K562 (cell line): ENCODE data around the gene RBM18. TPM values are rescaled to one million over a fixed set of nuclear protein-coding genes. Genes with fewer than 3 reads are reported as not detected.

Source experiments
- ATAC-seq: fragments of 200-7000 bp; cut with Tn5 transposase; 3 replicates; pipeline ENCODE4 v1.9.1; 2020; ENCODE audit warnings: moderate library complexity
- BruUV-seq: library from RNA; stranded (reverse); fragments of 400-500 nt; replicated peaks from 2 replicates; lab custom pipeline; 2021; lab: Mats Ljungman, UMichigan
- CTCF ChIA-PET: fragments of 300-600 bp; formaldehyde crosslinking; extraction: SDS; loops from one replicate; lab custom pipeline; 2021; ENCODE audit warnings: low intra/inter-chr PET ratio; lab: Yijun Ruan, JAX
- POLR2A ChIA-PET: fragments of 300-600, 350-650 bp; sonication (Branson Sonifier 250); formaldehyde crosslinking; extraction: SDS; loops from one replicate; lab custom pipeline; 2021; ENCODE audit warnings: antibody characterized with exemption, inconsistent platforms; lab: Yijun Ruan, JAX
- DNase-seq, 4 experiments: peaks; one replicate each; pipeline versions ENCODE4 v3.0.0 to v3.0.0-alpha.2; 2011 to 2018; ENCODE audit warnings: low spot score in 3 of 4, mixed read lengths in 3 of 4; ENCODE audit errors: extremely low read depth in 1 of 4
- FAIRE-seq: peaks from 2 replicates; lab custom pipeline; 2011; peaks lifted over from hg19 to GRCh38; lab: Jason Lieb, UNC
- H2AFZ ChIP-seq: 2 replicates; pipeline ENCODE4 v1.6.0; 2011; ENCODE audit warnings: low read depth, low read length, control low read depth, inconsistent platforms
- H3K27ac ChIP-seq: fragments of 200-600 bp; 3 replicates; pipeline ENCODE4 v1.8.0; 2011; ENCODE audit warnings: low read depth, mild to moderate bottlenecking, control low read depth, inconsistent platforms, low read length, moderate library complexity, mixed read lengths; ENCODE audit errors: extremely low read depth
- H3K27me3 ChIP-seq, 2 experiments: fragments of 300-600 bp in 1 of 2; 2 replicates in 1 of 2; 3 replicates in 1 of 2; pipeline versions ENCODE4 v1.6.0 to v1.8.0; 2011; ENCODE audit warnings: inconsistent platforms in 2 of 2, low read length in 2 of 2, mild to moderate bottlenecking in 1 of 2, mixed read lengths in 1 of 2, moderate library complexity in 1 of 2; ENCODE audit not compliant: control insufficient read depth in 2 of 2, insufficient read depth in 2 of 2
- H3K36me3 ChIP-seq: fragments of 300-600 bp; 3 replicates; pipeline ENCODE4 v1.8.0; 2011; ENCODE audit warnings: mild to moderate bottlenecking, low read length, inconsistent platforms; ENCODE audit not compliant: control insufficient read depth, insufficient read depth
- H3K4me1 ChIP-seq, 2 experiments: fragments of 200-600 bp in 1 of 2; replicated peaks in 1 of 2; 2 replicates in 1 of 2; 3 replicates in 1 of 2; pipeline versions ENCODE4 v1.5.1 to v1.8.0; 2011; ENCODE audit warnings: inconsistent platforms in 2 of 2, low read length in 2 of 2, mild to moderate bottlenecking in 1 of 2, mixed read lengths in 1 of 2, moderate library complexity in 1 of 2; ENCODE audit not compliant: control insufficient read depth in 2 of 2, insufficient read depth in 2 of 2
- H3K4me2 ChIP-seq: 2 replicates; pipeline ENCODE4 v1.6.1; 2011; ENCODE audit warnings: low read length, control low read depth, inconsistent platforms, mixed read lengths; ENCODE audit not compliant: insufficient read depth
- H3K4me3 ChIP-seq: fragments of 200-600 bp; sonication (generic), shearing (Covaris generic); 2 replicates; pipeline ENCODE4 v1.5.1; 2016; ENCODE audit warnings: control low read depth, inconsistent platforms
- H3K79me2 ChIP-seq: fragments of 200-600 bp; 3 replicates; pipeline ENCODE4 v1.8.0; 2011; ENCODE audit warnings: low read length, inconsistent platforms; ENCODE audit not compliant: control insufficient read depth, insufficient read depth
- H3K9ac ChIP-seq, 2 experiments: 2 replicates each; pipeline versions ENCODE4 v1.6.0 to v1.6.1; 2011; ENCODE audit warnings: low read depth in 2 of 2, low read length in 2 of 2, control low read depth in 1 of 2, inconsistent platforms in 1 of 2, mild to moderate bottlenecking in 1 of 2, mixed read lengths in 1 of 2; ENCODE audit not compliant: insufficient read depth in 1 of 2
- H3K9me1 ChIP-seq: one replicate; pipeline ENCODE4 v1.6.0; 2011; ENCODE audit warnings: inconsistent platforms, mild to moderate bottlenecking, low read length, moderate library complexity; ENCODE audit not compliant: control insufficient read depth, insufficient read depth
- H3K9me3 ChIP-seq: replicated peaks from 2 replicates; pipeline ENCODE4 v1.5.1; 2011; ENCODE audit warnings: low read depth, low read length, inconsistent platforms; ENCODE audit not compliant: control insufficient read depth, insufficient read depth
- H4K20me1 ChIP-seq: replicated peaks from 2 replicates; pipeline ENCODE4 v1.6.1; 2011; ENCODE audit warnings: low read length, inconsistent platforms, mixed read lengths; ENCODE audit not compliant: control insufficient read depth, insufficient read depth
- FOXP1 ChIP-seq: sonication (generic); formaldehyde crosslinking; IDR thresholded peaks from 2 replicates; pipeline ENCODE4 v1.8.0; 2022; ENCODE audit warnings: mild to moderate bottlenecking, missing genetic modification reagents
- KAT7 ChIP-seq: sonication (generic); formaldehyde crosslinking; IDR thresholded peaks from 2 replicates; pipeline ENCODE4 v1.8.0; 2022; ENCODE audit warnings: missing genetic modification reagents, mild to moderate bottlenecking, borderline replicate concordance
- MCM7 ChIP-seq, 2 experiments: fragments of 450-650 bp; IDR thresholded peaks; 2 replicates each; pipeline ENCODE4 v1.6.1; 2016 to 2018
- NCOA2 ChIP-seq, 2 experiments: fragments of 450-650 bp; IDR thresholded peaks; 2 replicates each; pipeline ENCODE4 v1.6.1; 2018; ENCODE audit warnings: mild to moderate bottlenecking in 2 of 2, moderate library complexity in 1 of 2; ENCODE audit not compliant: partially characterized antibody in 2 of 2
- RBM17 ChIP-seq: fragments of 200-400 bp; formaldehyde crosslinking; IDR thresholded peaks from 2 replicates; pipeline ENCODE4 v1.6.1; 2017; ENCODE audit warnings: low read depth, mild to moderate bottlenecking, low read length, borderline replicate concordance
- SRSF9 ChIP-seq: fragments of 200-400 bp; formaldehyde crosslinking; IDR thresholded peaks from 2 replicates; pipeline ENCODE4 v1.6.1; 2017; ENCODE audit warnings: low read depth, low read length, borderline replicate concordance
- ZNF41 ChIP-seq: fragments of 250-450 bp; sonication (Bioruptor Pico); conservative IDR thresholded peaks from 2 replicates; pipeline ENCODE4 v1.4.0; 2020; ENCODE audit warnings: mild to moderate bottlenecking
- ZNF583 ChIP-seq: fragments of 250-450 bp; sonication (Bioruptor Pico); IDR thresholded peaks from 2 replicates; pipeline ENCODE4 v1.4.0; 2020
- WGBS: fragments of 100-300 bp; shearing (Covaris generic); methylation state at CpG from one replicate; pipeline ENCODE4 v1.1.6; 2016; ENCODE audit warnings: low coverage, mixed read lengths; ENCODE audit not compliant: insufficient coverage; ENCODE audit errors: missing lambda C conversion rate; 5-methylcytosine and 5-hydroxymethylcytosine counted together
- in situ Hi-C: fragments of 300-500 bp; cut with MboI; formaldehyde crosslinking; loops from 4 replicates; pipeline ENCODE4 v1.15.0; 2018; ENCODE audit warnings: inconsistent platforms, mixed read lengths
- intact Hi-C: fragments of 100-400 bp; cut with micrococcal nuclease; formaldehyde crosslinking; loops from 2 replicates; pipeline ENCODE4 v1.14.2; 2022
- polyA plus RNA-seq, 8 experiments: library from polyadenylated mRNA; depleted of rRNA in 4 of 8; stranded (reverse) in 5 of 8; unstranded in 3 of 8; fragments of >200 nt; fragmentation: Nextera tagmentation in 2 of 8; fragmentation: Illumina TruSeq in 1 of 8; extraction: Ambion mirVana in 2 of 8; extraction: Trizol in 1 of 8; gene quantifications; 2 replicates each; pipeline versions ENCODE4 v1.2.1 to v1.2.3, GENCODE V29; 2011 to 2014; ENCODE audit warnings: inconsistent platforms in 1 of 8, missing spikeins in 1 of 8
- total RNA-seq, 7 experiments: library from RNA; depleted of rRNA in 6 of 7; stranded (reverse); fragments of >200 nt in 6 of 7; fragmentation: Illumina TruSeq in 2 of 7; extraction: Trizol in 2 of 7; gene quantifications; 2 replicates each; pipeline versions ENCODE4 v1.2.1 to v1.2.3, GENCODE V29; 2011 to 2021; ENCODE audit warnings: low replicate concordance in 1 of 7
- TF ChIP-seq, protein P1 (sequence below), 2 experiments: fragments of 150-350 bp in 1 of 2; IDR thresholded peaks; 2 replicates each; pipeline ENCODE4 v1.6.1; 2012 to 2016; ENCODE audit warnings: low read depth in 2 of 2, low read length in 2 of 2, mild to moderate bottlenecking in 1 of 2, moderate library complexity in 1 of 2
- TF ChIP-seq, protein P2 (sequence below): IDR thresholded peaks from 2 replicates; pipeline ENCODE4 v1.6.1; 2011; ENCODE audit not compliant: insufficient read length; ENCODE audit errors: extremely low read depth
- TF ChIP-seq, protein P3 (sequence below): IDR thresholded peaks from 3 replicates; pipeline ENCODE4 v1.6.1; 2011; ENCODE audit warnings: borderline replicate concordance, mild to moderate bottlenecking, moderate library complexity; ENCODE audit not compliant: insufficient read length; ENCODE audit errors: extremely low read depth
- TF ChIP-seq, protein P4 (sequence below): fragments of 450-650 bp; IDR thresholded peaks from 2 replicates; pipeline ENCODE4 v1.6.1; 2014; ENCODE audit warnings: low read depth, mild to moderate bottlenecking, moderate library complexity, borderline replicate concordance

Gene RBM18
- total and polyA plus RNA-seq, 9 of the 15 experiments (the other 6 are each of a cell fraction or from before 2014, with no cell fraction given) = 7.9 to 86.3 (median 34.0) TPM

DNA sequence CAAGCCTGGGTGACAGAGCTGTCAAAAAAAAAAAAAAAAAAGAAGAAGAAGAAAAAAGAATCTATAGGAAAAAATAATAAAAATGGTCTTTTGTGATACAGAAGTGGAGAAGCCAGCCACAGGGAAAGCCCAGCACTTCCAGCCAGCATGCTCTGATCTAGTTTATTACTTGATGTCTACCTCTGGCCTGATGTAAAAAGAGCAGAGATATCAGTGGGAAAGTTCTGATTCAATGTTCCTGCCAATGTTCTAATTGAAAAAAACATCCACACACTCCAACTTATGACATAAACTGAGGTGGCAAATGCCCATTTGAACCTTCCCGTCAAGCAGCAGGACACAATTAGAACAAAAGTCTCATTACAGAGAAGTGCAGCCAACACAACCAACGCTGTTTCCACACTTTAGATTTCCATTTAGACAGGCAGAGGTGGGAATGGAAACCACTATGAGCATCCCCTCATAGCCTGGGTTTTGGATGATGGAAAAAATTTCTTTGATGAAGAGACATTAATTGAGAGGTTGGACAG lies 5.7 kb downstream of the RBM18 start:
- POLR2A ChIA-PET = no interaction called here
- CTCF ChIA-PET = no interaction called here
- TF ChIP-seq ZNF583 (CRISPR knock-in tag) = no peak
- TF ChIP-seq KAT7 (CRISPR knock-in tag) = no peak
- TF ChIP-seq, protein P1, sequence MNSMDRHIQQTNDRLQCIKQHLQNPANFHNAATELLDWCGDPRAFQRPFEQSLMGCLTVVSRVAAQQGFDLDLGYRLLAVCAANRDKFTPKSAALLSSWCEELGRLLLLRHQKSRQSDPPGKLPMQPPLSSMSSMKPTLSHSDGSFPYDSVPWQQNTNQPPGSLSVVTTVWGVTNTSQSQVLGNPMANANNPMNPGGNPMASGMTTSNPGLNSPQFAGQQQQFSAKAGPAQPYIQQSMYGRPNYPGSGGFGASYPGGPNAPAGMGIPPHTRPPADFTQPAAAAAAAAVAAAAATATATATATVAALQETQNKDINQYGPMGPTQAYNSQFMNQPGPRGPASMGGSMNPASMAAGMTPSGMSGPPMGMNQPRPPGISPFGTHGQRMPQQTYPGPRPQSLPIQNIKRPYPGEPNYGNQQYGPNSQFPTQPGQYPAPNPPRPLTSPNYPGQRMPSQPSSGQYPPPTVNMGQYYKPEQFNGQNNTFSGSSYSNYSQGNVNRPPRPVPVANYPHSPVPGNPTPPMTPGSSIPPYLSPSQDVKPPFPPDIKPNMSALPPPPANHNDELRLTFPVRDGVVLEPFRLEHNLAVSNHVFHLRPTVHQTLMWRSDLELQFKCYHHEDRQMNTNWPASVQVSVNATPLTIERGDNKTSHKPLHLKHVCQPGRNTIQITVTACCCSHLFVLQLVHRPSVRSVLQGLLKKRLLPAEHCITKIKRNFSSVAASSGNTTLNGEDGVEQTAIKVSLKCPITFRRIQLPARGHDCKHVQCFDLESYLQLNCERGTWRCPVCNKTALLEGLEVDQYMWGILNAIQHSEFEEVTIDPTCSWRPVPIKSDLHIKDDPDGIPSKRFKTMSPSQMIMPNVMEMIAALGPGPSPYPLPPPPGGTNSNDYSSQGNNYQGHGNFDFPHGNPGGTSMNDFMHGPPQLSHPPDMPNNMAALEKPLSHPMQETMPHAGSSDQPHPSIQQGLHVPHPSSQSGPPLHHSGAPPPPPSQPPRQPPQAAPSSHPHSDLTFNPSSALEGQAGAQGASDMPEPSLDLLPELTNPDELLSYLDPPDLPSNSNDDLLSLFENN (IDR thresholded peaks at IDR 0.05; ENCODE audit: low read depth in 2 of 2, low read length in 2 of 2) = no peak
- no peak for TF ChIP-seq SRSF9
- TF ChIP-seq, protein P2, sequence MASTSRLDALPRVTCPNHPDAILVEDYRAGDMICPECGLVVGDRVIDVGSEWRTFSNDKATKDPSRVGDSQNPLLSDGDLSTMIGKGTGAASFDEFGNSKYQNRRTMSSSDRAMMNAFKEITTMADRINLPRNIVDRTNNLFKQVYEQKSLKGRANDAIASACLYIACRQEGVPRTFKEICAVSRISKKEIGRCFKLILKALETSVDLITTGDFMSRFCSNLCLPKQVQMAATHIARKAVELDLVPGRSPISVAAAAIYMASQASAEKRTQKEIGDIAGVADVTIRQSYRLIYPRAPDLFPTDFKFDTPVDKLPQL = no peak
- TF ChIP-seq, protein P3, sequence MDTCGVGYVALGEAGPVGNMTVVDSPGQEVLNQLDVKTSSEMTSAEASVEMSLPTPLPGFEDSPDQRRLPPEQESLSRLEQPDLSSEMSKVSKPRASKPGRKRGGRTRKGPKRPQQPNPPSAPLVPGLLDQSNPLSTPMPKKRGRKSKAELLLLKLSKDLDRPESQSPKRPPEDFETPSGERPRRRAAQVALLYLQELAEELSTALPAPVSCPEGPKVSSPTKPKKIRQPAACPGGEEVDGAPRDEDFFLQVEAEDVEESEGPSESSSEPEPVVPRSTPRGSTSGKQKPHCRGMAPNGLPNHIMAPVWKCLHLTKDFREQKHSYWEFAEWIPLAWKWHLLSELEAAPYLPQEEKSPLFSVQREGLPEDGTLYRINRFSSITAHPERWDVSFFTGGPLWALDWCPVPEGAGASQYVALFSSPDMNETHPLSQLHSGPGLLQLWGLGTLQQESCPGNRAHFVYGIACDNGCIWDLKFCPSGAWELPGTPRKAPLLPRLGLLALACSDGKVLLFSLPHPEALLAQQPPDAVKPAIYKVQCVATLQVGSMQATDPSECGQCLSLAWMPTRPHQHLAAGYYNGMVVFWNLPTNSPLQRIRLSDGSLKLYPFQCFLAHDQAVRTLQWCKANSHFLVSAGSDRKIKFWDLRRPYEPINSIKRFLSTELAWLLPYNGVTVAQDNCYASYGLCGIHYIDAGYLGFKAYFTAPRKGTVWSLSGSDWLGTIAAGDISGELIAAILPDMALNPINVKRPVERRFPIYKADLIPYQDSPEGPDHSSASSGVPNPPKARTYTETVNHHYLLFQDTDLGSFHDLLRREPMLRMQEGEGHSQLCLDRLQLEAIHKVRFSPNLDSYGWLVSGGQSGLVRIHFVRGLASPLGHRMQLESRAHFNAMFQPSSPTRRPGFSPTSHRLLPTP = no peak
- no peak for TF ChIP-seq ZNF41 (CRISPR knock-in tag)
- no peak for TF ChIP-seq RBM17
- no peak for TF ChIP-seq NCOA2 (IDR thresholded peaks at IDR 0.05; ENCODE audit: partially characterized antibody in 2 of 2)
- TF ChIP-seq FOXP1 (CRISPR knock-in tag) = no peak
- TF ChIP-seq, protein P4, sequence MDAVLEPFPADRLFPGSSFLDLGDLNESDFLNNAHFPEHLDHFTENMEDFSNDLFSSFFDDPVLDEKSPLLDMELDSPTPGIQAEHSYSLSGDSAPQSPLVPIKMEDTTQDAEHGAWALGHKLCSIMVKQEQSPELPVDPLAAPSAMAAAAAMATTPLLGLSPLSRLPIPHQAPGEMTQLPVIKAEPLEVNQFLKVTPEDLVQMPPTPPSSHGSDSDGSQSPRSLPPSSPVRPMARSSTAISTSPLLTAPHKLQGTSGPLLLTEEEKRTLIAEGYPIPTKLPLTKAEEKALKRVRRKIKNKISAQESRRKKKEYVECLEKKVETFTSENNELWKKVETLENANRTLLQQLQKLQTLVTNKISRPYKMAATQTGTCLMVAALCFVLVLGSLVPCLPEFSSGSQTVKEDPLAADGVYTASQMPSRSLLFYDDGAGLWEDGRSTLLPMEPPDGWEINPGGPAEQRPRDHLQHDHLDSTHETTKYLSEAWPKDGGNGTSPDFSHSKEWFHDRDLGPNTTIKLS = no peak
- no peak for TF ChIP-seq MCM7 (IDR thresholded peaks at IDR 0.05)

More for the DNA sequence above, 5.7 kb downstream of the RBM18 start:
- H3K4me2 ChIP-seq = no peak overlapping the region
- H3K27me3 ChIP-seq = no peaks in the 10 kb centered on the region
- H3K4me3 ChIP-seq = no peak overlapping the region
- H3K9me3 ChIP-seq = no peaks in the 10 kb centered on the region
- no peaks in the 10 kb centered on the region for H4K20me1 ChIP-seq
- no peaks in the 10 kb centered on the region for H3K9me1 ChIP-seq
- ATAC-seq (no peak), FAIRE-seq (no peak), DNase-seq (no peak)
- peaks cover 4 to 35% of the 10 kb centered on the region in 2 experiments; a peak in 4 of 5 replicates for H3K4me1 ChIP-seq
- H3K27ac ChIP-seq = no peak overlapping the region
- intact Hi-C loops = no loop called here
- WGBS = 93% methylated on average over 2 of the region's 2 CpGs
- no TSS peak for BruUV-seq
- peaks cover 61% of the 10 kb centered on the region for H3K79me2 ChIP-seq
- H3K36me3 ChIP-seq = peaks cover 75% of the 10 kb centered on the region
- H2AFZ ChIP-seq = no peak overlapping the region
- in situ Hi-C loops = no loop called here
- H3K9ac ChIP-seq = no peak overlapping the region
